PC-9 (cell line): Measurements from ENCODE around the gene PKNOX1.
"Not testable (repeated sequence)": the region's sequence is repeated elsewhere in the genome, so short reads cannot be mapped to it uniquely, and the experiment has no call there.

Experiments used
- EZH2 ChIP-seq: fragments of 200-600 bp; sonication (generic); IDR thresholded peaks from 2 replicates; pipeline ENCODE4 v1.8.0; 2017; ENCODE audit warnings: antibody characterized with exemption, low read depth
- TF ChIP-seq, protein P1 (sequence below): fragments of 200-600 bp; sonication (generic); conservative IDR thresholded peaks from 2 replicates; pipeline ENCODE4 v1.6.1; 2017; ENCODE audit warnings: mixed run types, antibody characterized with exemption, mild to moderate bottlenecking, moderate library complexity

GRCh38 chr21:42932378-42933136 is 41.8 kb upstream of the PKNOX1 start:
- TF ChIP-seq, protein P1, sequence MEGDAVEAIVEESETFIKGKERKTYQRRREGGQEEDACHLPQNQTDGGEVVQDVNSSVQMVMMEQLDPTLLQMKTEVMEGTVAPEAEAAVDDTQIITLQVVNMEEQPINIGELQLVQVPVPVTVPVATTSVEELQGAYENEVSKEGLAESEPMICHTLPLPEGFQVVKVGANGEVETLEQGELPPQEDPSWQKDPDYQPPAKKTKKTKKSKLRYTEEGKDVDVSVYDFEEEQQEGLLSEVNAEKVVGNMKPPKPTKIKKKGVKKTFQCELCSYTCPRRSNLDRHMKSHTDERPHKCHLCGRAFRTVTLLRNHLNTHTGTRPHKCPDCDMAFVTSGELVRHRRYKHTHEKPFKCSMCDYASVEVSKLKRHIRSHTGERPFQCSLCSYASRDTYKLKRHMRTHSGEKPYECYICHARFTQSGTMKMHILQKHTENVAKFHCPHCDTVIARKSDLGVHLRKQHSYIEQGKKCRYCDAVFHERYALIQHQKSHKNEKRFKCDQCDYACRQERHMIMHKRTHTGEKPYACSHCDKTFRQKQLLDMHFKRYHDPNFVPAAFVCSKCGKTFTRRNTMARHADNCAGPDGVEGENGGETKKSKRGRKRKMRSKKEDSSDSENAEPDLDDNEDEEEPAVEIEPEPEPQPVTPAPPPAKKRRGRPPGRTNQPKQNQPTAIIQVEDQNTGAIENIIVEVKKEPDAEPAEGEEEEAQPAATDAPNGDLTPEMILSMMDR = not testable (repeated sequence)
- not testable (repeated sequence) for TF ChIP-seq EZH2
